WTC11 (cell line): ENCODE measurements around the gene LRIG1. TPM values are rescaled to one million over a fixed set of nuclear protein-coding genes. Genes with fewer than 3 reads are reported as not detected.

Experiments
- ATAC-seq: fragments of 200-7000 bp; cut with Tn5 transposase; 2 replicates; pipeline ENCODE4 v1.10.0; 2021; ENCODE audit warnings: mild to moderate bottlenecking, moderate library complexity
- CTCF ChIA-PET: fragments of 300-600 bp; sonication (Branson Sonifier 250); formaldehyde crosslinking; loops from one replicate; lab custom pipeline; 2021; ENCODE audit warnings: antibody characterized with exemption; lab: Charles Lee
- POLR2A ChIA-PET: fragments of 350-600 bp; sonication (Branson Sonifier 250); formaldehyde crosslinking; loops from one replicate; lab custom pipeline; 2021; ENCODE audit warnings: antibody characterized with exemption; lab: Charles Lee
- DNase-seq: peaks from one replicate; pipeline ENCODE4 v3.0.0; 2021; ENCODE audit warnings: low spot score
- H3K27ac Mint-ChIP-seq: 2 replicates; pipeline ENCODE4 v1.8.0; 2021; ENCODE audit warnings: mixed read lengths
- H3K27me3 Mint-ChIP-seq: 2 replicates; pipeline ENCODE4 v1.8.0; 2021; ENCODE audit warnings: low read depth, mild to moderate bottlenecking, moderate library complexity, mixed read lengths
- H3K36me3 Mint-ChIP-seq: 2 replicates; pipeline ENCODE4 v1.8.0; 2021; ENCODE audit warnings: mixed read lengths
- H3K4me1 Mint-ChIP-seq: 2 replicates; pipeline ENCODE4 v1.8.0; 2022; ENCODE audit warnings: mixed read lengths
- H3K4me3 Mint-ChIP-seq: 2 replicates; pipeline ENCODE4 v1.8.0; 2021; ENCODE audit warnings: mild to moderate bottlenecking, moderate library complexity, mixed read lengths
- H3K9me3 Mint-ChIP-seq: 2 replicates; pipeline ENCODE4 v1.8.0; 2021; ENCODE audit warnings: mixed read lengths
- CBFB ChIP-seq: sonication (generic); formaldehyde crosslinking; IDR thresholded peaks from 2 replicates; pipeline ENCODE4 v1.8.1; 2022; ENCODE audit warnings: mild to moderate bottlenecking, low read depth, missing genetic modification reagents
- ELF4 ChIP-seq: sonication (generic); formaldehyde crosslinking; IDR thresholded peaks from 2 replicates; pipeline ENCODE4 v1.8.1; 2022; ENCODE audit warnings: low read depth, mild to moderate bottlenecking, moderate library complexity, missing genetic modification reagents
- GTF2I ChIP-seq: fragments of 250-450 bp; sonication (Bioruptor Pico); conservative IDR thresholded peaks from 2 replicates; pipeline ENCODE4 v1.4.0; 2021; ENCODE audit warnings: mild to moderate bottlenecking
- IRF1 ChIP-seq: sonication (generic); formaldehyde crosslinking; IDR thresholded peaks from 2 replicates; pipeline ENCODE4 v1.8.0; 2023; ENCODE audit warnings: missing genetic modification reagents
- JAZF1 ChIP-seq: fragments of 250-450 bp; sonication (Bioruptor Pico); IDR thresholded peaks from 2 replicates; pipeline ENCODE4 v1.9.0; 2021; ENCODE audit warnings: moderate library complexity, mild to moderate bottlenecking, inconsistent platforms
- JUN ChIP-seq: sonication (generic); formaldehyde crosslinking; IDR thresholded peaks from 2 replicates; pipeline ENCODE4 v1.8.0; 2023; ENCODE audit warnings: mild to moderate bottlenecking, missing genetic modification reagents
- MAX ChIP-seq: sonication (generic); formaldehyde crosslinking; IDR thresholded peaks from 2 replicates; pipeline ENCODE4 v1.8.0; 2022; ENCODE audit warnings: mild to moderate bottlenecking, missing genetic modification reagents
- NFE2L1 ChIP-seq: sonication (generic); formaldehyde crosslinking; IDR thresholded peaks from 2 replicates; pipeline ENCODE4 v1.8.1; 2023; ENCODE audit warnings: missing genetic modification reagents
- NFYB ChIP-seq: sonication (generic); formaldehyde crosslinking; conservative IDR thresholded peaks from 2 replicates; pipeline ENCODE4 v1.8.0; 2022; ENCODE audit warnings: low read depth, missing genetic modification reagents
- SOX15 ChIP-seq: fragments of 250-450 bp; sonication (Bioruptor Pico); IDR thresholded peaks from 2 replicates; pipeline ENCODE4 v1.9.0; 2021; ENCODE audit warnings: mild to moderate bottlenecking
- SP1 ChIP-seq: sonication (generic); formaldehyde crosslinking; conservative IDR thresholded peaks from 2 replicates; pipeline ENCODE4 v1.8.1; 2022; ENCODE audit warnings: missing genetic modification reagents
- ZNF121 ChIP-seq: sonication (generic); formaldehyde crosslinking; IDR thresholded peaks from 2 replicates; pipeline ENCODE4 v1.8.0; 2023; ENCODE audit warnings: missing genetic modification reagents
- ZNF263 ChIP-seq: sonication (generic); formaldehyde crosslinking; IDR thresholded peaks from 2 replicates; pipeline ENCODE4 v1.8.1; 2022; ENCODE audit warnings: low read depth, mild to moderate bottlenecking, moderate library complexity, missing genetic modification reagents
- ZNF423 ChIP-seq: fragments of 250-450 bp; sonication (Bioruptor Pico); IDR thresholded peaks from 2 replicates; pipeline ENCODE4 v2.1.2; 2022; ENCODE audit warnings: mild to moderate bottlenecking, moderate library complexity
- total RNA-seq: library from RNA; stranded (reverse); gene quantifications from 3 replicates; pipeline ENCODE4 v1.2.3, GENCODE V29; 2021
- TF ChIP-seq, protein P1 (sequence below): sonication (generic); formaldehyde crosslinking; IDR thresholded peaks from 2 replicates; pipeline ENCODE4 v1.8.1; 2022; ENCODE audit warnings: low read depth, missing genetic modification reagents, borderline replicate concordance
- TF ChIP-seq, protein P2 (sequence below): fragments of 250-450 bp; sonication (Bioruptor Pico); IDR thresholded peaks from 2 replicates; pipeline ENCODE4 v1.8.0; 2021; ENCODE audit warnings: mild to moderate bottlenecking
- TF ChIP-seq, protein P3 (sequence below): fragments of 250-450 bp; sonication (Bioruptor Pico); IDR thresholded peaks from 2 replicates; pipeline ENCODE4 v1.9.0; 2021; ENCODE audit warnings: mild to moderate bottlenecking
- TF ChIP-seq, protein P4 (sequence below): sonication (generic); formaldehyde crosslinking; IDR thresholded peaks from 2 replicates; pipeline ENCODE4 v1.8.1; 2023; ENCODE audit warnings: mild to moderate bottlenecking, missing genetic modification reagents, moderate library complexity
- TF ChIP-seq, protein P5 (sequence below): fragments of 250-450 bp; sonication (Bioruptor Pico); conservative IDR thresholded peaks from 2 replicates; pipeline ENCODE4 v1.9.0; 2021; ENCODE audit warnings: mild to moderate bottlenecking

LRIG1 gene
- total RNA-seq, 1 experiment from 2014 or later, result 105 TPM

GRCh38 chr3:66381626-66382025 lies 119.2 kb downstream of the LRIG1 start:
- Mint-ChIP-seq H3K4me1 (peaks cover 15% of the 10 kb centered on the region), H3K36me3 (peaks cover 98% of the 10 kb centered on the region), H3K9me3 (no peaks in the 10 kb centered on the region), H3K27me3 (no peaks in the 10 kb centered on the region), H3K4me3 (no peak overlapping the region), H3K27ac (no peak overlapping the region)
- ChIA-PET POLR2A (no interaction called here), CTCF (no interaction called here)
- ATAC-seq (no peak), DNase-seq (no peak)
- TF ChIP-seq SP1 (CRISPR knock-in tag) (no peak), GTF2I (CRISPR knock-in tag) (no peak), MAX (no peak), ELF4 (CRISPR knock-in tag) (no peak), NFE2L1 (CRISPR knock-in tag) (no peak), NFYB (CRISPR knock-in tag) (no peak), ZNF423 (CRISPR knock-in tag) (no peak), ZNF263 (CRISPR knock-in tag) (no peak), SOX15 (no peak), JUN (no peak)
- TF ChIP-seq, protein P1, sequence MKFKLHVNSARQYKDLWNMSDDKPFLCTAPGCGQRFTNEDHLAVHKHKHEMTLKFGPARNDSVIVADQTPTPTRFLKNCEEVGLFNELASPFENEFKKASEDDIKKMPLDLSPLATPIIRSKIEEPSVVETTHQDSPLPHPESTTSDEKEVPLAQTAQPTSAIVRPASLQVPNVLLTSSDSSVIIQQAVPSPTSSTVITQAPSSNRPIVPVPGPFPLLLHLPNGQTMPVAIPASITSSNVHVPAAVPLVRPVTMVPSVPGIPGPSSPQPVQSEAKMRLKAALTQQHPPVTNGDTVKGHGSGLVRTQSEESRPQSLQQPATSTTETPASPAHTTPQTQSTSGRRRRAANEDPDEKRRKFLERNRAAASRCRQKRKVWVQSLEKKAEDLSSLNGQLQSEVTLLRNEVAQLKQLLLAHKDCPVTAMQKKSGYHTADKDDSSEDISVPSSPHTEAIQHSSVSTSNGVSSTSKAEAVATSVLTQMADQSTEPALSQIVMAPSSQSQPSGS (CRISPR knock-in tag), result no peak
- TF ChIP-seq, protein P2, sequence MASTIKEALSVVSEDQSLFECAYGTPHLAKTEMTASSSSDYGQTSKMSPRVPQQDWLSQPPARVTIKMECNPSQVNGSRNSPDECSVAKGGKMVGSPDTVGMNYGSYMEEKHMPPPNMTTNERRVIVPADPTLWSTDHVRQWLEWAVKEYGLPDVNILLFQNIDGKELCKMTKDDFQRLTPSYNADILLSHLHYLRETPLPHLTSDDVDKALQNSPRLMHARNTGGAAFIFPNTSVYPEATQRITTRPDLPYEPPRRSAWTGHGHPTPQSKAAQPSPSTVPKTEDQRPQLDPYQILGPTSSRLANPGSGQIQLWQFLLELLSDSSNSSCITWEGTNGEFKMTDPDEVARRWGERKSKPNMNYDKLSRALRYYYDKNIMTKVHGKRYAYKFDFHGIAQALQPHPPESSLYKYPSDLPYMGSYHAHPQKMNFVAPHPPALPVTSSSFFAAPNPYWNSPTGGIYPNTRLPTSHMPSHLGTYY (CRISPR knock-in tag), result no peak
- TF ChIP-seq, protein P3, sequence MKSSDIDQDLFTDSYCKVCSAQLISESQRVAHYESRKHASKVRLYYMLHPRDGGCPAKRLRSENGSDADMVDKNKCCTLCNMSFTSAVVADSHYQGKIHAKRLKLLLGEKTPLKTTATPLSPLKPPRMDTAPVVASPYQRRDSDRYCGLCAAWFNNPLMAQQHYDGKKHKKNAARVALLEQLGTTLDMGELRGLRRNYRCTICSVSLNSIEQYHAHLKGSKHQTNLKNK (CRISPR knock-in tag), result no peak
- TF ChIP-seq, protein P4, sequence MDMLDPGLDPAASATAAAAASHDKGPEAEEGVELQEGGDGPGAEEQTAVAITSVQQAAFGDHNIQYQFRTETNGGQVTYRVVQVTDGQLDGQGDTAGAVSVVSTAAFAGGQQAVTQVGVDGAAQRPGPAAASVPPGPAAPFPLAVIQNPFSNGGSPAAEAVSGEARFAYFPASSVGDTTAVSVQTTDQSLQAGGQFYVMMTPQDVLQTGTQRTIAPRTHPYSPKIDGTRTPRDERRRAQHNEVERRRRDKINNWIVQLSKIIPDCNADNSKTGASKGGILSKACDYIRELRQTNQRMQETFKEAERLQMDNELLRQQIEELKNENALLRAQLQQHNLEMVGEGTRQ (CRISPR knock-in tag), result no peak

DNA sequence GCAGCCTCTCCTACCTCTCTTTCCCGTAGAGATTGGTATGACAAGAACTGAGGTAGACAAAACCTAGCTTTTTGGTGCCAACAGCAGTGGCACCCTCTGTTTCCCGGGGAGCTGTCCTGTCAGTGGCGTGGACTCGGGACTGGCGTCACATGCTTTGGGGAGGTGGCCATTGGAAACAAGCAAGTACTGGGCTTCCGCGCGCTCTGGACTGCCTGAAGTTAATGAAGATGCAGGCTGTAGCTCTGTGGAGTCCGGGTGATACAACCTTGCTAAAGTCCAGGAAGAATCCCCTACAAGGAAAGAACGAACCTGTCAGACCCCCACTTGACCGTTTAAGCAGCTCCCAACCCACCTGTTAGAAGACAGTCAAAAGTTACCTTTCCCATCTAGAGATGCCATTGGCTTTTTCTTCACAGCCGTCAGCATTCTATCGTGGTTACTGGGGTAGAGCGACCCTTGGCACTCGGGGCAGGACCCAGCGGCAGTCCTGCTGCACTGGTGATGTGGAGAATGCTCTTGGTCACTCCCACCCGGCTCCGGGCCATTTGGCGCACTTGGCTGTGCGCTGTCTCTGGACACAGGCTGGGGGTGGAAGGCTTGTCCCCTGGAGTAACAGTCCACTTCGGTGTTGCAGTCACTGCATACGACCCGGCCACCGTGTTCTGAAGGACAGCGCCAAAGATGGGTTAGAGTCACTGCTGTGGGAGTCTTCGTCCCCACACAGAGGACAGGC lies 120.5 kb downstream of the LRIG1 start:
- DNase-seq (no peak), ATAC-seq (no peak)
- POLR2A ChIA-PET, result no interaction called here
- CTCF ChIA-PET, result no interaction called here
- no peak for TF ChIP-seq IRF1
- TF ChIP-seq, protein P2 (CRISPR knock-in tag), result no peak
- no peak for TF ChIP-seq CBFB (CRISPR knock-in tag)
- TF ChIP-seq, protein P5, sequence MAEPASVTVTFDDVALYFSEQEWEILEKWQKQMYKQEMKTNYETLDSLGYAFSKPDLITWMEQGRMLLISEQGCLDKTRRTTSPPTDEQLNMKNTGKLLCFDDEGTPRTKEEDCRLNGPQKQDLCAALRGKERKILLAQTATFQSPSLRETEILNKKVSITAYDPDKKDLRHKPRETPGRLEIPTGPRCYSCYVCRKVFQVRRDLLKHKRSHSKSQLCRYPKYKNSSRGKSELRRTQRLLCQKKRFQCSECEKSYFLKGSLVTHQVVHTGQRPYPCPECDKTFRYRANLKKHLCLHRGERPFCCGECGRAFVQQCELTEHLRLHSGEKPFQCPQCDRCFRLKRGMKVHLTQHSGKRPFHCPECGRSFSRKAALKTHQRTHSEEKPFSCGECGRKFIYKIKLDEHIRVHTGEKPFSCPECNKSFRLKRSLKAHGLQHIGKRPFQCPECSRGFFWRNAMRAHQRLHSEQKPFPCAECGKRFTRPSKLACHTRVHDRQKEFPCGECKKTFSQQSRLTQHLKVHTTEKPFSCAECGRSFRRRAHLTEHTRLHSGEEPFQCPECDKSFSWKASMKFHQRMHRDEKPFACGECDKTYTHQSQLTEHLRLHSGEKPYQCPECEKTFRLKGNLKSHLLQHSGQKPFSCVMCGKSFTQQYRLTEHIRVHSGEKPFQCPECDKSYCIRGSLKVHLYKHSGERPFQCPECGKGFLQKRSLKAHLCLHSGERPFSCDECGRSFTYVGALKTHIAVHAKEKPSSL (CRISPR knock-in tag), result no peak
- TF ChIP-seq NFYB (CRISPR knock-in tag), result no peak
- no peak for TF ChIP-seq ZNF121
- no peak for TF ChIP-seq JAZF1 (CRISPR knock-in tag)
- TF ChIP-seq NFE2L1 (CRISPR knock-in tag), result no peak
- TF ChIP-seq, all 79 proteins: peak for 0
- no peaks in the 10 kb centered on the region for H3K9me3 Mint-ChIP-seq
- no peak overlapping the region for H3K27ac Mint-ChIP-seq
- H3K4me1 Mint-ChIP-seq, result peaks cover 15% of the 10 kb centered on the region
- no peak overlapping the region for H3K4me3 Mint-ChIP-seq
- H3K36me3 Mint-ChIP-seq, result peaks cover 96% of the 10 kb centered on the region
- no peaks in the 10 kb centered on the region for H3K27me3 Mint-ChIP-seq
